DND-41 (cell line): ENCODE results near the gene FAM240A.
"Not testable (repeated sequence)": the region's sequence is repeated elsewhere in the genome, so short reads cannot be mapped to it uniquely, and the experiment has no call there.

Experiments used
- ATAC-seq: fragments of 200-7000 bp; cut with Tn5 transposase; 3 replicates; pipeline ENCODE4 v1.9.1; 2021; ENCODE audit warnings: low read depth; ENCODE audit not compliant: insufficient read depth
- DNase-seq: peaks from one replicate; pipeline ENCODE4 v3.0.0-alpha.2; 2020
- H2AFZ ChIP-seq: 2 replicates; pipeline ENCODE4 v1.6.0; 2012; ENCODE audit warnings: low read depth, low read length
- H3K27ac ChIP-seq: 2 replicates; pipeline ENCODE4 v1.5.1; 2012; ENCODE audit warnings: low read length, inconsistent platforms
- H3K27me3 ChIP-seq: fragments of 200-600 bp; sonication (generic); 2 replicates; pipeline ENCODE4 v1.6.0; 2012; ENCODE audit warnings: low read length, mild to moderate bottlenecking, inconsistent platforms; ENCODE audit not compliant: insufficient read depth, poor library complexity
- H3K36me3 ChIP-seq: 2 replicates; pipeline ENCODE4 v1.5.1; 2012; ENCODE audit warnings: low read length, inconsistent platforms; ENCODE audit not compliant: insufficient read depth
- H3K4me1 ChIP-seq: 2 replicates; pipeline ENCODE4 v1.5.1; 2012; ENCODE audit warnings: mild to moderate bottlenecking, low read length; ENCODE audit not compliant: insufficient read depth
- H3K4me2 ChIP-seq: 2 replicates; pipeline ENCODE4 v1.6.0; 2012; ENCODE audit warnings: mild to moderate bottlenecking, moderate library complexity, low read length, inconsistent platforms; ENCODE audit not compliant: insufficient read depth
- H3K4me3 ChIP-seq, 2 experiments: fragments of 200-600 bp in 1 of 2; shearing (Covaris generic) in 1 of 2; 2 replicates each; pipeline ENCODE4 v1.5.1; 2012 to 2016; ENCODE audit warnings: inconsistent platforms in 2 of 2, low read length in 2 of 2, mild to moderate bottlenecking in 2 of 2, low read depth in 1 of 2, moderate library complexity in 1 of 2
- H3K79me2 ChIP-seq: 2 replicates; pipeline ENCODE4 v1.6.0; 2012; ENCODE audit warnings: low read length, inconsistent platforms; ENCODE audit not compliant: insufficient read depth
- H3K9ac ChIP-seq: 2 replicates; pipeline ENCODE4 v1.6.0; 2012; ENCODE audit warnings: low read depth, mild to moderate bottlenecking, inconsistent platforms, low read length, moderate library complexity
- H3K9me3 ChIP-seq: 2 replicates; pipeline ENCODE4 v1.5.1; 2012; ENCODE audit warnings: low read length, moderate library complexity, mild to moderate bottlenecking, inconsistent platforms; ENCODE audit not compliant: insufficient read depth, severe bottlenecking
- H4K20me1 ChIP-seq: 2 replicates; pipeline ENCODE4 v1.6.0; 2012; ENCODE audit warnings: low read length; ENCODE audit not compliant: insufficient read depth
- EZH2 ChIP-seq: IDR thresholded peaks from 3 replicates; pipeline ENCODE4 v1.6.1; 2012; ENCODE audit warnings: borderline replicate concordance, low read depth, mild to moderate bottlenecking, moderate library complexity, low read length, inconsistent platforms; ENCODE audit not compliant: severe bottlenecking
- TF ChIP-seq, protein P1 (sequence below): IDR thresholded peaks from 2 replicates; pipeline ENCODE4 v1.5.1; 2012; ENCODE audit warnings: borderline replicate concordance, low read length, moderate library complexity, mild to moderate bottlenecking; ENCODE audit not compliant: poor library complexity, severe bottlenecking; ENCODE audit errors: extremely low read depth

Gene FAM240A

DNA sequence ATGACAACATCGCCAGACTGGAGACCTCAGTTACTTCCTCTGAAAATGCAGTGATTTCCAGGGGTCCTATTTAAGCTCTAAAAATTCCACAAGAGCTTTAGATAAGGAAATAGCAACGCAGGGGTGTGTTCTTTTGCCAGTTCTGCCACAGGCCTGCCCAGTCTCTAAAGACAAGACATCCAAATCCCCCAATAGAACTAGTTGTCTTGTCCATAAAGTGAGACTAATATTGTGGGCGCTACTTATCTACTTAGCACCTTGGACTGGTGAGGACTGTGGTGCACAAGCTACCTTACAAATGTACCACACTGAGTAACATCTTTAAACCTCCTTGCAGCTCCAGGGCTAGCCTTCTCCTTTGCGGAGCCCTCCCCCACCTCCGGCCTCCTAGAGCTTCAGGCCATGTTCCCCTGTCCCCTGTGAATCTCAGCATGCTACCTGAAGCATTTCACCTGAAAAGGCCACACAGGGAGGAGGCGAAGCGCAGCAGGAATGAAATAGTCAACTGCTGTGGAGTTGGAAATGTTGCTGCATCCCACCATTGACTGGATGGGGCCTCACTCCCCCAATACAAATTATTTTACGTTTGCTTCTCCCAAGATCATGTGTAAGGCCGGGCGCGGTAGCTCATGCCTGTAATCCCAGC is 36.6 kb upstream of the FAM240A start:
- DNase-seq (peak; percentile 1), ATAC-seq (no peak)
- Histone ChIP-seq H3K27me3 (no peaks in the 10 kb centered on the region), H3K27ac (no peak overlapping the region), H4K20me1 (no peaks in the 10 kb centered on the region), H3K9ac (no peak overlapping the region), H3K4me1 (peaks cover 12% of the 10 kb centered on the region), H3K9me3 (no peaks in the 10 kb centered on the region), H3K4me2 (no peak overlapping the region), H3K36me3 (no peaks in the 10 kb centered on the region), H3K4me3 (no peak overlapping the region), H2AFZ (no peak overlapping the region), H3K79me2 (no peaks in the 10 kb centered on the region)
- no peak for TF ChIP-seq EZH2
- TF ChIP-seq, protein P1, sequence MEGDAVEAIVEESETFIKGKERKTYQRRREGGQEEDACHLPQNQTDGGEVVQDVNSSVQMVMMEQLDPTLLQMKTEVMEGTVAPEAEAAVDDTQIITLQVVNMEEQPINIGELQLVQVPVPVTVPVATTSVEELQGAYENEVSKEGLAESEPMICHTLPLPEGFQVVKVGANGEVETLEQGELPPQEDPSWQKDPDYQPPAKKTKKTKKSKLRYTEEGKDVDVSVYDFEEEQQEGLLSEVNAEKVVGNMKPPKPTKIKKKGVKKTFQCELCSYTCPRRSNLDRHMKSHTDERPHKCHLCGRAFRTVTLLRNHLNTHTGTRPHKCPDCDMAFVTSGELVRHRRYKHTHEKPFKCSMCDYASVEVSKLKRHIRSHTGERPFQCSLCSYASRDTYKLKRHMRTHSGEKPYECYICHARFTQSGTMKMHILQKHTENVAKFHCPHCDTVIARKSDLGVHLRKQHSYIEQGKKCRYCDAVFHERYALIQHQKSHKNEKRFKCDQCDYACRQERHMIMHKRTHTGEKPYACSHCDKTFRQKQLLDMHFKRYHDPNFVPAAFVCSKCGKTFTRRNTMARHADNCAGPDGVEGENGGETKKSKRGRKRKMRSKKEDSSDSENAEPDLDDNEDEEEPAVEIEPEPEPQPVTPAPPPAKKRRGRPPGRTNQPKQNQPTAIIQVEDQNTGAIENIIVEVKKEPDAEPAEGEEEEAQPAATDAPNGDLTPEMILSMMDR: no peak

DNA sequence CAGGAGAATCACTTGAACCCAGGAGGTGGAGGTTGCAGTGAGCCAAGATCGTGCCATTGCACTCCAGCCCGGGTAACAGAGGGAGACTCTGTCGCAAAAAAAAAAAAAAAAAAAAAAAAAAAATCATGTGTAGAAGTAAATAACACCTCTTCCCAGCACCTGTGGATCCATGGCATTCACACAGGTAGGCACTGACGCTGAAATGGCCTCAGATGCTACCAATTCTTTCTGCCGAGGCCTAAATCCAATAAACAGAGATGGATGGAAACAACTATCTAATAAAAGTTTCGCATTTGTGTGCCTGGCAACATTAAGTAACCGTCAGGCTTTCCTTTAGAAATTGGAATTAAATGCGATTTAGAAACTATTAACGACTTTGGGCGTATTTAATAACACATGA is 35.9 kb upstream of the FAM240A start:
- no peak overlapping the region for H3K4me3 ChIP-seq
- no peaks in the 10 kb centered on the region for H3K27me3 ChIP-seq
- no peak for DNase-seq
- ATAC-seq: no peak
- H3K79me2 ChIP-seq: no peaks in the 10 kb centered on the region
- peaks cover 12% of the 10 kb centered on the region for H3K4me1 ChIP-seq
- H2AFZ ChIP-seq: no peak overlapping the region
- H3K9me3 ChIP-seq: no peaks in the 10 kb centered on the region
- H3K36me3 ChIP-seq: no peaks in the 10 kb centered on the region
- no peak overlapping the region for H3K27ac ChIP-seq
- H3K9ac ChIP-seq: no peak overlapping the region
- no peaks in the 10 kb centered on the region for H4K20me1 ChIP-seq
- TF ChIP-seq, protein P1: no peak
- TF ChIP-seq EZH2: no peak
- no peak overlapping the region for H3K4me2 ChIP-seq

DNA sequence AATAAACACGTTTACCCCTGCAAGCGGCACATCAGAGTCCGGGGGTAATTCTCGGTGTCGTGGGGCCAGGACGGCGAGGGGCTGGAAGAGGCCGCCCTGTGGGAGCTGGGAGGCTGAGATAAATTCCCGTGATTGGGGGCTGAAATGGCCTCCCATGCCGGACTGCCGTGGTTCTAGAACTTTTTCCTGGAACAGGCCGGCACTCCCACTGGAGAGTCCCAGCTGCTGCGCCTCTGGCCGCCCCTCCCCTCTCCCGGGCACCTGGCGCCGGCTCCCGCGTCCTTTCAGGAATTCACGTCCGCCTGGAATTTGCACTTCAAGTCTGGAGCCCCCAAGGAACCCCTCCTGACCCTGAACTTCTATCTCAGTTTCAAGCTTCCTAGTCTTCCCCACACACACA is 35.4 kb upstream of the FAM240A start:
- Histone ChIP-seq H3K4me1 (peaks cover 12% of the 10 kb centered on the region), H3K79me2 (no peaks in the 10 kb centered on the region), H4K20me1 (no peaks in the 10 kb centered on the region), H3K27ac (no peak overlapping the region), H3K4me2 (no peak overlapping the region), H3K9me3 (no peaks in the 10 kb centered on the region), H2AFZ (no peak overlapping the region), H3K4me3 (no peak overlapping the region), H3K36me3 (no peaks in the 10 kb centered on the region), H3K9ac (no peak overlapping the region), H3K27me3 (no peaks in the 10 kb centered on the region)
- TF ChIP-seq, protein P1: no peak
- TF ChIP-seq EZH2: no peak
- ATAC-seq: no peak
- no peak for DNase-seq

DNA sequence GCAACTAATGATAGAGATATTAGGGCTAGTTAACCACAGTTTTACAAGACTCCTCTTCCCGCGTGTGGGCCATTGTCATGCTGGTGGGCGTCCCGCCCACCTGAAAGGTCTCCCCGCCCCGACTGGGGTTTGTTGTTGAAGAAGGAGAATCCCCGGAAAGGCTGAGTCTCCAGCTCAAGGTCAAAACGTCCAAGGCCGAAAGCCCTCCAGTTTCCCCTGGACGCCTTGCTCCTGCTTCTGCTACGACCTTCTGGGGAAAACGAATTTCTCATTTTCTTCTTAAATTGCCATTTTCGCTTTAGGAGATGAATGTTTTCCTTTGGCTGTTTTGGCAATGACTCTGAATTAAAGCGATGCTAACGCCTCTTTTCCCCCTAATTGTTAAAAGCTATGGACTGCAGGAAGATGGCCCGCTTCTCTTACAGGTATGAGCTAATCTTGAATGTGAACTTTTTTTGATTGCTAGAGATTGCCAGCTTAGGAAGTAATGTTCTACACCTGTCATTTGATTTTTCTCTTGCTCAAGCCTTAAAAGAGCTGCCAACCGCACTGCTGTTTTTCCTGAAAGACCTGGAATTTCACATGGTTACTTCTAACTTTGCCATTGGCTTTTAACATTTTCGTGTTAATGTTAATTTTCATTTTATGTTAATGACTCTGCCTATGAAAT is 34.6 kb upstream of the FAM240A start:
- not testable (repeated sequence) for H3K4me2 ChIP-seq, H3K9me3 ChIP-seq, H3K9ac ChIP-seq, H3K27ac ChIP-seq, H3K4me3 ChIP-seq, H2AFZ ChIP-seq, H3K36me3 ChIP-seq, H3K27me3 ChIP-seq, H4K20me1 ChIP-seq, H3K79me2 ChIP-seq, DNase-seq, ATAC-seq
- peaks cover 12% of the 10 kb centered on the region for H3K4me1 ChIP-seq
